GM12878 (cell line): ENCODE data around the gene LAMB1. TPM values are rescaled to one million over a fixed set of nuclear protein-coding genes. Genes with fewer than 3 reads are reported as not detected.

Experiments
- ATAC-seq: fragments of 200-7000 bp; cut with Tn5 transposase; 3 replicates; pipeline ENCODE4 v1.9.1; 2020; ENCODE audit warnings: mild to moderate bottlenecking, moderate library complexity
- BruUV-seq: library from RNA; stranded (reverse); fragments of 400-500 nt; replicated peaks from 2 replicates; lab custom pipeline; 2021; lab: Mats Ljungman, UMichigan
- CTCF ChIA-PET: fragments of 300-600 bp; sonication (Branson Sonifier 250); formaldehyde crosslinking; extraction: SDS; loops from one replicate; lab custom pipeline; 2021; ENCODE audit warnings: inconsistent platforms; lab: Yijun Ruan, JAX
- POLR2A ChIA-PET: fragments of 350-600 bp; formaldehyde crosslinking; extraction: SDS; loops from one replicate; lab custom pipeline; 2021; ENCODE audit warnings: inconsistent platforms; lab: Charles Lee
- RAD21 ChIA-PET: fragments of 300-600 bp; sonication (Branson Sonifier 250); formaldehyde crosslinking; loops from one replicate; lab custom pipeline; 2023; ENCODE audit warnings: antibody characterized with exemption; ENCODE audit not compliant: unreplicated experiment; lab: Charles Lee
- SMC1A ChIA-PET: fragments of 300-600 bp; sonication (Branson Sonifier 250); formaldehyde crosslinking; loops from one replicate; lab custom pipeline; 2023; ENCODE audit not compliant: unreplicated experiment, uncharacterized antibody; lab: Charles Lee
- DNase-seq: peaks from one replicate; pipeline ENCODE4 v3.0.0-alpha.2; 2011; ENCODE audit warnings: low read depth, low spot score
- FAIRE-seq: peaks from 3 replicates; lab custom pipeline; 2011; peaks lifted over from hg19 to GRCh38; lab: Jason Lieb, UNC
- H2AFZ ChIP-seq: 2 replicates; pipeline ENCODE4 v1.6.0; 2011; ENCODE audit warnings: low read depth, low read length, control low read depth; ENCODE audit not compliant: control insufficient read depth
- H3K27ac ChIP-seq: 2 replicates; pipeline ENCODE4 v1.5.1; 2011; ENCODE audit warnings: control low read depth; ENCODE audit not compliant: control insufficient read depth, insufficient read depth
- H3K27me3 ChIP-seq, 2 experiments: replicated peaks in 1 of 2; 2 replicates each; pipeline versions ENCODE4 v1.6.0 to v1.6.1; 2011; ENCODE audit warnings: low read length in 1 of 2; ENCODE audit not compliant: control insufficient read depth in 2 of 2, insufficient read depth in 2 of 2
- H3K36me3 ChIP-seq, 2 experiments: 2 replicates each; pipeline ENCODE4 v1.5.1; 2011; ENCODE audit warnings: low read length in 1 of 2; ENCODE audit not compliant: control insufficient read depth in 2 of 2, insufficient read depth in 2 of 2
- H3K4me1 ChIP-seq: 2 replicates; pipeline ENCODE4 v1.6.1; 2011; ENCODE audit warnings: mild to moderate bottlenecking, low read length, moderate library complexity, mixed read lengths; ENCODE audit not compliant: control insufficient read depth, insufficient read depth
- H3K4me2 ChIP-seq: 2 replicates; pipeline ENCODE4 v1.6.0; 2011; ENCODE audit warnings: control low read depth; ENCODE audit not compliant: control insufficient read depth, insufficient read depth
- H3K4me3 ChIP-seq: fragments of 200-600 bp; sonication (generic); 2 replicates; pipeline ENCODE4 v1.5.1; 2016
- H3K79me2 ChIP-seq: 2 replicates; pipeline ENCODE4 v1.6.0; 2011; ENCODE audit warnings: low read length; ENCODE audit not compliant: control insufficient read depth, insufficient read depth
- H3K9ac ChIP-seq: 2 replicates; pipeline ENCODE4 v1.8.0; 2011; ENCODE audit warnings: low read length, control low read depth, mixed read lengths; ENCODE audit not compliant: control insufficient read depth, insufficient read depth
- H3K9me3 ChIP-seq: replicated peaks from 3 replicates; pipeline ENCODE4 v1.5.1; 2011; ENCODE audit warnings: mild to moderate bottlenecking, low read length; ENCODE audit not compliant: control insufficient read depth, insufficient read depth
- H4K20me1 ChIP-seq: 2 replicates; pipeline ENCODE4 v1.6.0; 2011; ENCODE audit not compliant: control insufficient read depth, insufficient read depth
- CBX5 ChIP-seq: sonication (generic); IDR thresholded peaks from 2 replicates; pipeline ENCODE4 v1.6.1; 2016; ENCODE audit warnings: low read depth, moderate library complexity, mild to moderate bottlenecking, inconsistent platforms
- MEF2A ChIP-seq: IDR thresholded peaks from 2 replicates; pipeline ENCODE4 v1.6.1; 2011; ENCODE audit warnings: low read depth, mild to moderate bottlenecking, low read length, moderate library complexity; ENCODE audit not compliant: insufficient read depth
- MTA2 ChIP-seq: fragments of 450-650 bp; IDR thresholded peaks from 2 replicates; pipeline ENCODE4 v1.6.1; 2016; ENCODE audit warnings: low read depth, mild to moderate bottlenecking, moderate library complexity
- MXI1 ChIP-seq: fragments of 150-350 bp; IDR thresholded peaks from 2 replicates; pipeline ENCODE4 v1.6.1; 2011; ENCODE audit warnings: low read depth, mild to moderate bottlenecking, inconsistent platforms, low read length, improper control_type of control experiment
- SIX5 ChIP-seq: IDR thresholded peaks from 2 replicates; pipeline ENCODE4 v1.6.1; 2011; ENCODE audit warnings: mild to moderate bottlenecking, low read depth, low read length, moderate library complexity; ENCODE audit not compliant: severe bottlenecking
- STAT1 ChIP-seq: fragments of 450-650 bp; conservative IDR thresholded peaks from 2 replicates; pipeline ENCODE4 v1.6.1; 2014; ENCODE audit warnings: antibody characterized with exemption, mild to moderate bottlenecking
- TARDBP ChIP-seq: IDR thresholded peaks from 2 replicates; pipeline ENCODE4 v1.6.1; 2016; ENCODE audit warnings: borderline replicate concordance
- TCF12 ChIP-seq: IDR thresholded peaks from 2 replicates; pipeline ENCODE4 v1.6.1; 2011; ENCODE audit warnings: low read depth, mild to moderate bottlenecking, low read length
- YBX1 ChIP-seq: fragments of 450-650 bp; IDR thresholded peaks from 2 replicates; pipeline ENCODE4 v1.6.1; 2016; ENCODE audit warnings: antibody characterized with exemption
- ZNF384 ChIP-seq: IDR thresholded peaks from 2 replicates; pipeline ENCODE4 v1.6.1; 2012; ENCODE audit warnings: low read depth, mild to moderate bottlenecking, low read length, improper control_type of control experiment, borderline replicate concordance
- WGBS: methylation state at CpG from one replicate; pipeline ENCODE4 v1.1.6; 2016; ENCODE audit warnings: low lambda C conversion rate; ENCODE audit not compliant: insufficient replicate concordance, insufficient coverage; ENCODE audit errors: missing lambda C conversion rate; 5-methylcytosine and 5-hydroxymethylcytosine counted together
- in situ Hi-C: fragments of 300-500 bp; cut with MboI; formaldehyde crosslinking; loops from 9 replicates; pipeline ENCODE4 v1.14.3; 2018; ENCODE audit warnings: mixed read lengths
- intact Hi-C: fragments of 100-400 bp; cut with micrococcal nuclease; formaldehyde crosslinking; loops from one replicate; pipeline ENCODE4 v1.14.2; 2022; ENCODE audit not compliant: unreplicated experiment
- polyA plus RNA-seq, 11 experiments: library from polyadenylated mRNA; depleted of rRNA in 4 of 11; unstranded in 6 of 11; stranded (reverse) in 5 of 11; fragments of >200 nt; fragmentation: Nextera tagmentation in 4 of 11; fragmentation: Illumina TruSeq in 1 of 11; extraction: Ambion mirVana in 4 of 11; extraction: Trizol in 1 of 11; gene quantifications; 1 replicate in 1 of 11; 2 replicates in 10 of 11; pipeline versions ENCODE4 v1.2.1 to v1.2.3, GENCODE V29; 2011 to 2016; ENCODE audit warnings: inconsistent platforms in 2 of 11, missing spikeins in 2 of 11, low read depth in 1 of 11
- total RNA-seq, 4 experiments: library from RNA; depleted of rRNA in 3 of 4; stranded (reverse); fragments of >200 nt in 3 of 4; fragmentation: Illumina TruSeq in 1 of 4; extraction: Trizol in 1 of 4; gene quantifications; 2 replicates each; pipeline versions ENCODE4 v1.2.1 to v1.2.3, GENCODE V29; 2013 to 2021
- TF ChIP-seq, protein P1 (sequence below): fragments of 450-650 bp; IDR thresholded peaks from 2 replicates; pipeline ENCODE4 v1.6.1; 2018; ENCODE audit warnings: mild to moderate bottlenecking, low read depth, moderate library complexity; ENCODE audit not compliant: partially characterized antibody

Gene LAMB1
- total and polyA plus RNA-seq, 10 of the 15 experiments (the other 5 are each of a cell fraction or from before 2014, with no cell fraction given): 0.05 to 2.2 (median 1.2) TPM; not detected in 4

DNA sequence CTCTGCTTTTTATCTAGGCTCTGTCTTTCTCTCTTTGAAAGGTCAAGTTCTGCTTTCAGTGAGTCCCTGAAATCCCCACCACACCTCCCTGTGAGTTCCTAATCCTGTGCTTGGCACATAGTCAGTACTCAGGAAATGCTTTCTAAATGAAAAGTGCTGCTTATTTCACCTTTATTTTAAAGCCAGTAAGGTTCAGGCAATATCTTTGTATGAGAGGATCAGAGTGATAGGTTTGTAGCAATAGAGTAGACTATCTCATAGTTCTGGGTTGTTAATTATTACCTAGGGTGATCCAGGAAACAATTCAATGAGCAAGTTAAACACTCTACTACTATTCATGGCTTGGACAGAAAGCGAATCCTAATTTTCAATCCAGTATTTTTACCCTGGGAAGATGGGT lies 7.4 kb upstream of the LAMB1 start:
- no peaks in the 10 kb centered on the region for H3K79me2 ChIP-seq
- CTCF ChIA-PET: no interaction called here
- H3K9me3 ChIP-seq: no peaks in the 10 kb centered on the region
- RAD21 ChIA-PET: no interaction called here
- ATAC-seq (no peak), FAIRE-seq (no peak), DNase-seq (no peak)
- POLR2A ChIA-PET: no interaction called here
- BruUV-seq: no TSS peak
- H3K36me3 ChIP-seq: no peaks in the 10 kb centered on the region
- H3K9ac ChIP-seq: no peak overlapping the region
- no peak overlapping the region for H3K27ac ChIP-seq
- H2AFZ ChIP-seq: no peak overlapping the region
- no peak overlapping the region for H3K4me3 ChIP-seq
- H4K20me1 ChIP-seq: no peaks in the 10 kb centered on the region
- H3K4me2 ChIP-seq: no peak overlapping the region
- TF ChIP-seq SIX5: no peak
- TF ChIP-seq, protein P1, sequence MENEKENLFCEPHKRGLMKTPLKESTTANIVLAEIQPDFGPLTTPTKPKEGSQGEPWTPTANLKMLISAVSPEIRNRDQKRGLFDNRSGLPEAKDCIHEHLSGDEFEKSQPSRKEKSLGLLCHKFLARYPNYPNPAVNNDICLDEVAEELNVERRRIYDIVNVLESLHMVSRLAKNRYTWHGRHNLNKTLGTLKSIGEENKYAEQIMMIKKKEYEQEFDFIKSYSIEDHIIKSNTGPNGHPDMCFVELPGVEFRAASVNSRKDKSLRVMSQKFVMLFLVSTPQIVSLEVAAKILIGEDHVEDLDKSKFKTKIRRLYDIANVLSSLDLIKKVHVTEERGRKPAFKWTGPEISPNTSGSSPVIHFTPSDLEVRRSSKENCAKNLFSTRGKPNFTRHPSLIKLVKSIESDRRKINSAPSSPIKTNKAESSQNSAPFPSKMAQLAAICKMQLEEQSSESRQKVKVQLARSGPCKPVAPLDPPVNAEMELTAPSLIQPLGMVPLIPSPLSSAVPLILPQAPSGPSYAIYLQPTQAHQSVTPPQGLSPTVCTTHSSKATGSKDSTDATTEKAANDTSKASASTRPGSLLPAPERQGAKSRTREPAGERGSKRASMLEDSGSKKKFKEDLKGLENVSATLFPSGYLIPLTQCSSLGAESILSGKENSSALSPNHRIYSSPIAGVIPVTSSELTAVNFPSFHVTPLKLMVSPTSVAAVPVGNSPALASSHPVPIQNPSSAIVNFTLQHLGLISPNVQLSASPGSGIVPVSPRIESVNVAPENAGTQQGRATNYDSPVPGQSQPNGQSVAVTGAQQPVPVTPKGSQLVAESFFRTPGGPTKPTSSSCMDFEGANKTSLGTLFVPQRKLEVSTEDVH: no peak
- TF ChIP-seq TCF12: no peak
- no peak for TF ChIP-seq TARDBP
- no peak for TF ChIP-seq MEF2A
- TF ChIP-seq YBX1: no peak
- TF ChIP-seq MTA2: no peak
- no peak for TF ChIP-seq CBX5
- no peak for TF ChIP-seq ZNF384
- no peak for TF ChIP-seq MXI1
- no peak for TF ChIP-seq STAT1
- in situ Hi-C loops (no loop called here), intact Hi-C loops (no loop called here)
- peaks cover 0 to 4% of the 10 kb centered on the region in 2 experiments; a peak in 2 of 4 replicates for H3K27me3 ChIP-seq
- H3K4me1 ChIP-seq: no peaks in the 10 kb centered on the region
- SMC1A ChIA-PET: interaction anchor here (0.6 kb wide), 1 partner anchor 838 kb away, joined by 3 read pairs; no protein-coding TSS in a partner anchor
- WGBS: 59% methylated on average over 1 of the region's 1 CpG
